GM18511 (cell line): ENCODE results near the gene PDGFRB.

Source experiments
- ATAC-seq: cut with Tn5 transposase; IDR thresholded peaks from one replicate; pipeline ENCODE4 v1.9.1; 2021; ENCODE audit warnings: mild to moderate bottlenecking, moderate library complexity; ENCODE audit not compliant: unreplicated experiment

Gene PDGFRB

GRCh38 chr5:150164211-150164980 is 8.8 kb upstream of the PDGFRB start:
- ATAC-seq: no peak

GRCh38 chr5:150163547-150164059 is 8.0 kb upstream of the PDGFRB start:
- ATAC-seq: no peak

- no peak for ATAC-seq
These were observed 7.4 kb upstream of the PDGFRB start for GRCh38 chr5:150163035-150163434.

- no peak for ATAC-seq
These were observed 6.5 kb upstream of the PDGFRB start for GRCh38 chr5:150162142-150162513.

- peak; percentile 79 for ATAC-seq
These were observed 5.8 kb upstream of the PDGFRB start for GRCh38 chr5:150161242-150162141.

- ATAC-seq: no peak
These were observed 4.9 kb upstream of the PDGFRB start for GRCh38 chr5:150160448-150161081.

- no peak for ATAC-seq
These were observed 4.1 kb upstream of the PDGFRB start for GRCh38 chr5:150159741-150160179.

- ATAC-seq: no peak
These were observed 3.4 kb upstream of the PDGFRB start for GRCh38 chr5:150159031-150159430.

- no peak for ATAC-seq
These were observed 2.7 kb upstream of the PDGFRB start for GRCh38 chr5:150158170-150158949.

- no peak for ATAC-seq
These were observed 1.5 kb upstream of the PDGFRB start for GRCh38 chr5:150157168-150157567.

GRCh38 chr5:150156540-150156939 is 895 bp upstream of the PDGFRB start:
- no peak for ATAC-seq

GRCh38 chr5:150156027-150156368 is 353 bp upstream of the PDGFRB start:
- ATAC-seq: no peak

- no peak for ATAC-seq
These were observed 972 bp downstream of the PDGFRB start for GRCh38 chr5:150154618-150155128.

- ATAC-seq: peak; percentile 53
These were observed 1.6 kb downstream of the PDGFRB start for GRCh38 chr5:150153957-150154617.

GRCh38 chr5:150153483-150153882 is 2.2 kb downstream of the PDGFRB start:
- ATAC-seq: no peak

GRCh38 chr5:150152636-150153462 is 2.8 kb downstream of the PDGFRB start:
- ATAC-seq: no peak

GRCh38 chr5:150149618-150150017 is 6.0 kb downstream of the PDGFRB start:
- ATAC-seq: no peak

GRCh38 chr5:150148117-150148927 is 7.3 kb downstream of the PDGFRB start:
- no peak for ATAC-seq
